ENCODE data around the gene SGSM1. TPM values are rescaled to one million over a fixed set of nuclear protein-coding genes. Genes with fewer than 3 reads are reported as not detected.

The SGSM1 gene
- total RNA-seq, 1 donor from 2014 or later: 0.75 TPM

- no peak overlapping the region for H3K4me3 Mint-ChIP-seq
- H3K9me3 Mint-ChIP-seq: no peaks in the 10 kb centered on the region
- DNase-seq (ENCODE audit: low read depth, low spot score): no peak
- H3K27ac Mint-ChIP-seq (ENCODE audit: unreplicated experiment): no peak overlapping the region
- no peaks in the 10 kb centered on the region for H3K4me1 Mint-ChIP-seq
- H3K27me3 Mint-ChIP-seq (ENCODE audit: low read depth): no peaks in the 10 kb centered on the region
- no peak for TF ChIP-seq CTCF (conservative IDR thresholded peaks at IDR 0.05)
- no peaks in the 10 kb centered on the region for H3K36me3 Mint-ChIP-seq (ENCODE audit: low read depth)
Observed at GRCh38 chr22:24845041-24845898, 39.3 kb downstream of the SGSM1 start.

GRCh38 chr22:24847490-24847889 lies 41.5 kb downstream of the SGSM1 start:
- H3K9me3 Mint-ChIP-seq: no peaks in the 10 kb centered on the region
- no peaks in the 10 kb centered on the region for H3K36me3 Mint-ChIP-seq (ENCODE audit: low read depth)
- no peak for TF ChIP-seq CTCF (conservative IDR thresholded peaks at IDR 0.05)
- H3K27ac Mint-ChIP-seq (ENCODE audit: unreplicated experiment): no peak overlapping the region
- no peak overlapping the region for H3K4me3 Mint-ChIP-seq
- H3K27me3 Mint-ChIP-seq (ENCODE audit: low read depth): peaks cover 2% of the 10 kb centered on the region
- no peaks in the 10 kb centered on the region for H3K4me1 Mint-ChIP-seq
- DNase-seq (ENCODE audit: low read depth, low spot score): no peak

- Mint-ChIP-seq H3K27me3 (ENCODE audit: low read depth) (peaks cover 2% of the 10 kb centered on the region), H3K4me3 (no peak overlapping the region), H3K36me3 (ENCODE audit: low read depth) (no peaks in the 10 kb centered on the region), H3K9me3 (no peaks in the 10 kb centered on the region), H3K27ac (ENCODE audit: unreplicated experiment) (no peak overlapping the region), H3K4me1 (no peaks in the 10 kb centered on the region)
- no peak for TF ChIP-seq CTCF (conservative IDR thresholded peaks at IDR 0.05)
- DNase-seq (ENCODE audit: low read depth, low spot score): no peak
Observed at GRCh38 chr22:24848559-24849168, 42.7 kb downstream of the SGSM1 start.

- no peak for DNase-seq (ENCODE audit: low read depth, low spot score)
- no peak for TF ChIP-seq CTCF (conservative IDR thresholded peaks at IDR 0.05)
- Mint-ChIP-seq H3K36me3 (ENCODE audit: low read depth) (no peaks in the 10 kb centered on the region), H3K4me1 (no peaks in the 10 kb centered on the region), H3K9me3 (no peaks in the 10 kb centered on the region), H3K27ac (ENCODE audit: unreplicated experiment) (no peak overlapping the region), H3K27me3 (ENCODE audit: low read depth) (peaks cover 7% of the 10 kb centered on the region), H3K4me3 (no peak overlapping the region)
Observed at GRCh38 chr22:24855794-24856193, 49.8 kb downstream of the SGSM1 start.

- Mint-ChIP-seq H3K4me3 (no peak overlapping the region), H3K9me3 (no peaks in the 10 kb centered on the region), H3K4me1 (no peaks in the 10 kb centered on the region), H3K27ac (ENCODE audit: unreplicated experiment) (no peak overlapping the region), H3K27me3 (ENCODE audit: low read depth) (peaks cover 5% of the 10 kb centered on the region), H3K36me3 (ENCODE audit: low read depth) (no peaks in the 10 kb centered on the region)
- no peak for TF ChIP-seq CTCF (conservative IDR thresholded peaks at IDR 0.05)
- no peak for DNase-seq (ENCODE audit: low read depth, low spot score)
Observed at GRCh38 chr22:24857576-24857975, 51.6 kb downstream of the SGSM1 start.
